ENCODE data around the gene NKAIN2. TPM values are rescaled to one million over a fixed set of nuclear protein-coding genes. Genes with fewer than 3 reads are reported as not detected.
"Not testable (repeated sequence)": the region's sequence is repeated elsewhere in the genome, so short reads cannot be mapped to it uniquely, and the experiment has no call there.

NKAIN2 gene
- total and polyA plus RNA-seq, 2 experiments from 2014 or later = 0.22 TPM; not detected in 1

DNA sequence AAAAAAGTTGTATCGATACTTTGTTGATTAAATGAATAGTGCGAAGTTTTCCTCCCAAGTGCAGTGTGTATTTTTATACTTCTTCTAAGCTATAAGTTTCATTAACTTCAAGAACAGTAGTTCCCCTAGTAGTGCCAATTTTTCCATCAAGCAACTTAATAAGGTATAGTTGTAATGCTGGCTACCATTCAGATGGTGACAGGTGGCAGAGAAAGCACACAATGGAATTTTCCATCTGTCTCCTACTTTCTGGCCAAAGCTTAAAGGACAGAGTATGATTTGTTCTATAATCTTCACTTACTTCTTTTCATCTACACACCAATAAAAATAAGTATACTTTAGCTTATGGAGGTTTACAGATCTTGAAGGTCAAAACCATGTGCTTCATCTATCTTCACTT is 431.1 kb downstream of the NKAIN2 start:
- no peaks in the 10 kb centered on the region for H3K36me3 ChIP-seq
- TF ChIP-seq, protein P1, sequence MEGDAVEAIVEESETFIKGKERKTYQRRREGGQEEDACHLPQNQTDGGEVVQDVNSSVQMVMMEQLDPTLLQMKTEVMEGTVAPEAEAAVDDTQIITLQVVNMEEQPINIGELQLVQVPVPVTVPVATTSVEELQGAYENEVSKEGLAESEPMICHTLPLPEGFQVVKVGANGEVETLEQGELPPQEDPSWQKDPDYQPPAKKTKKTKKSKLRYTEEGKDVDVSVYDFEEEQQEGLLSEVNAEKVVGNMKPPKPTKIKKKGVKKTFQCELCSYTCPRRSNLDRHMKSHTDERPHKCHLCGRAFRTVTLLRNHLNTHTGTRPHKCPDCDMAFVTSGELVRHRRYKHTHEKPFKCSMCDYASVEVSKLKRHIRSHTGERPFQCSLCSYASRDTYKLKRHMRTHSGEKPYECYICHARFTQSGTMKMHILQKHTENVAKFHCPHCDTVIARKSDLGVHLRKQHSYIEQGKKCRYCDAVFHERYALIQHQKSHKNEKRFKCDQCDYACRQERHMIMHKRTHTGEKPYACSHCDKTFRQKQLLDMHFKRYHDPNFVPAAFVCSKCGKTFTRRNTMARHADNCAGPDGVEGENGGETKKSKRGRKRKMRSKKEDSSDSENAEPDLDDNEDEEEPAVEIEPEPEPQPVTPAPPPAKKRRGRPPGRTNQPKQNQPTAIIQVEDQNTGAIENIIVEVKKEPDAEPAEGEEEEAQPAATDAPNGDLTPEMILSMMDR (IDR thresholded peaks at IDR 0.05; ENCODE audit: low read depth, low read length) = no peak
- no peaks in the 10 kb centered on the region for H3K27me3 ChIP-seq
- H3K4me1 ChIP-seq (ENCODE audit: low read depth) = no peaks in the 10 kb centered on the region
- no peak for DNase-seq (ENCODE audit: low read depth in 1 of 2, low spot score in 1 of 2)
- no peaks in the 10 kb centered on the region for H3K9me3 ChIP-seq (ENCODE audit: low read depth)
- H3K4me3 ChIP-seq = no peak overlapping the region
- H3K27ac ChIP-seq = no peak overlapping the region

DNA sequence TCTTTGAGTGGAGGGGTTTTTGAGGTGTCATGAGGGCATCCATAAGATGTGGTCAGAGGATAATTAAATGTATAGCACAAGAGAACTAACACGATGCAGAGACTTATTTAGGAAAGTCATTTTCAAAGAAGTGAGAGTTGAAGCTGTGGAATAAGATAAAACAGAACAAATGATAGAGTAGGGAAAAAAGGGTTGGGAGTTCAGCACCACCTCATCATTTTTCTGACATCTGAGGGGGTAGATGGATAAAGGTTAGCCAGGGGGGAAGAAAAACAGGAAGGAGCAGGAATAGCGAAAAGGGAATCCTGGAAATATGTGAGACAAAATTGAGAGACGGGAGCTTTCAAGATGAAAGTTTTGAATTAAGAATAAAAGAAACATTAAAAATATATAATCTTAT is 434.2 kb downstream of the NKAIN2 start:
- TF ChIP-seq, protein P1 (IDR thresholded peaks at IDR 0.05; ENCODE audit: low read depth, low read length) = no peak

DNA sequence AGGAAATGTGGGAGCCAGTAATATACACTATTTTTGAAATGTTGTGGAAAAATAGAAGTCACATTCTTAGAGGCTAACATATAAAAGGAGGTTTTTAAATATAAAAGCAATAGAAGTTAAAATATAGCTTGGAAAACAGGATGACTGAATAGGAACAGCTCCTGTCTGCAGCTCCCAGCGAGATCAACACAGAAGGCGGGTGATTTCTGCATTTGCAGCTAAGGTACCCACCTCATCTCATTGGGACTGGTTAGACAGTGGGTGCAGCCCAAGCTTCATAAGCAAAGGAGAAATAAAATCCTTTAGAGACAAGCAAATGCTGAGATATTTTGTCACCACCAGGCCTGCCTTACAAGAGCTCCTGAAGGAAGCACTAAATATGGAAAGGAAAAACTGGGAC is 434.7 kb downstream of the NKAIN2 start:
- H3K36me3 ChIP-seq; H3K27me3 ChIP-seq; H3K4me3 ChIP-seq; H3K27ac ChIP-seq; H3K9me3 ChIP-seq (ENCODE audit: low read depth); H3K4me1 ChIP-seq (ENCODE audit: low read depth); DNase-seq (ENCODE audit: low read depth in 1 of 2, low spot score in 1 of 2): not testable (repeated sequence)

More for the DNA sequence above, 434.2 kb downstream of the NKAIN2 start:
- Histone ChIP-seq H3K4me3 (no peak overlapping the region), H3K27me3 (no peaks in the 10 kb centered on the region), H3K27ac (no peak overlapping the region), H3K9me3 (ENCODE audit: low read depth) (no peaks in the 10 kb centered on the region), H3K4me1 (ENCODE audit: low read depth) (no peaks in the 10 kb centered on the region), H3K36me3 (no peaks in the 10 kb centered on the region)
- DNase-seq (ENCODE audit: low read depth in 1 of 2, low spot score in 1 of 2) = no peak

DNA sequence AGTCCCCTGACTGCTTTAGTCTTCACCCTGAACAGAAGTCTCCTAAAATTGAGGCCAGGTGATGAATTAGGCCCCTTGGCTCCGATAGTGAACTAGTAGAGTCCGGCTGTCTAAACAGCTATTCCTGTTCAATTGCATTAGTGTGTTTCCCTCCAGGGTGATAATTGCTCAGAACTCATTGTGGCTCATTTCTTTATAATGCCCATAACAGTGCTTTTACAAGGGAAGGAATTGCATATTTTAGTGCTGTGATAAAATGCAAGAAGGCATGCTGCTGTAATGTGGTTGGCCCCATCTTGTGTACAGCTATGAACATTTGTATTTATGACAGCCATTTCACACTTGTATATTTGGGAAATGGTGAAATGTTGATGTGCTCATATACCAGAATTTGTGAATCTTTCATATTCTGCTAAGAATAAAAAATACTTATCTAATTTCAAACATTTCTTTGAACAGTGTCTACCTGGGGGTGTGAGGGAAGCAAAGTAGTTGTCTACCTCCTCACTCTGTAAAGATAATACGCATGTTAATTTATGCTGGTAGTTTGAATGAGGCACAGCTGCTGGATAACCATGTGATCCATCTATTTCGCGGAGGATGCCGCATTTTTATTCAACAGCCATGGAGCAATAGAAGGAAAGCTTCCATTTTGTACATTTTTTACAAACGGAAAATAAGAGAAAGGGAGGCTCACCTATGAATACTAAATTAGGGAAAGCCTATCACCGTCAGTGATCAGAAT is 451.4 kb downstream of the NKAIN2 start:
- no peaks in the 10 kb centered on the region for H3K27me3 ChIP-seq
- H3K4me3 ChIP-seq = no peak overlapping the region
- H3K36me3 ChIP-seq = no peaks in the 10 kb centered on the region
- DNase-seq (ENCODE audit: low read depth in 1 of 2, low spot score in 1 of 2) = no peak
- no peaks in the 10 kb centered on the region for H3K9me3 ChIP-seq (ENCODE audit: low read depth)
- no peaks in the 10 kb centered on the region for H3K4me1 ChIP-seq (ENCODE audit: low read depth)
- no peak overlapping the region for H3K27ac ChIP-seq
- TF ChIP-seq, protein P1 (IDR thresholded peaks at IDR 0.05; ENCODE audit: low read depth, low read length) = no peak

DNA sequence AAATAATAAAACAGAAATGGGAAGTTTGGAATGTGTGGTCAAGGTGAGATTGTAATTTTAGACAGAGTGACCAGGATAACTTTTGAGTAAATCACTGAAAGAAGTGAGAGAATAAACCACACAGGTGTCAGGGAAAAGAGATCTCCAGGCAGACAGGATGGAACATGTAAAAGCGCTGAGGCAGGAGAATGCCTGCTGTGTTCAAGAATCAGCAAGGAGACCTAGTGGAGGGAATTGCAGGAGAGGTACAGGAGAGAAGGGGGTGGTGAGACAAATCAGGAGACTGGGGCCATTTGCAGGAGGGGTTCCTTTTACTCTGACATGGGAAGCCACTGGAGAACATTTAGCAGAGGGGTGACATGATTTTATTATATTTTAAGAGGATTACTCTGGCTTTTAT is 456.7 kb downstream of the NKAIN2 start:
- TF ChIP-seq, protein P1 (IDR thresholded peaks at IDR 0.05; ENCODE audit: low read depth, low read length) = no peak
- Histone ChIP-seq H3K27me3 (no peaks in the 10 kb centered on the region), H3K4me1 (ENCODE audit: low read depth) (no peaks in the 10 kb centered on the region), H3K9me3 (ENCODE audit: low read depth) (no peaks in the 10 kb centered on the region), H3K4me3 (no peak overlapping the region), H3K36me3 (no peaks in the 10 kb centered on the region), H3K27ac (no peak overlapping the region)
- DNase-seq (ENCODE audit: low read depth in 1 of 2, low spot score in 1 of 2) = no peak

DNA sequence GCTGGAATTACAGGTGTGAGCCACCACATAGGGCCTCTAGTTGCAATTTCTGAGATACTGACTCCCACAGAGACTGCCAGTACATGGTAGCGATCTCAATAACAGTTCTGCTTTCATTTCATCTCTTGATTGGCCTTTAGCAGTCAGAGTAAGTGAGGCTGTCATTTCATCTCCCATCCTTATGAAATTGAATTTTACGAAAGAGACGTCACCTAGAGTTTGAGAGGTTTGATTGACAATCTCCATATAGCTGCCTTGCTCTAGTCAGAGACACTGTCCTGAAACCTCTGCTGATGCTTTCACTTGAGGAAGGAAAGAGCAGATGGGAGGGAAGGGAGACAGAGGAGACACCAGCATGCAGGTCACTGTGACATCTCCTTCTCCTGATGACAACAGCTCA is 466.1 kb downstream of the NKAIN2 start:
- no peaks in the 10 kb centered on the region for H3K4me1 ChIP-seq (ENCODE audit: low read depth)
- H3K27ac ChIP-seq = no peak overlapping the region
- no peak for DNase-seq (ENCODE audit: low read depth in 1 of 2, low spot score in 1 of 2)
- H3K4me3 ChIP-seq = no peak overlapping the region
- TF ChIP-seq, protein P1 (IDR thresholded peaks at IDR 0.05; ENCODE audit: low read depth, low read length) = no peak
- no peaks in the 10 kb centered on the region for H3K36me3 ChIP-seq
- no peaks in the 10 kb centered on the region for H3K27me3 ChIP-seq
- H3K9me3 ChIP-seq (ENCODE audit: low read depth) = no peaks in the 10 kb centered on the region

Measured in cardiac muscle cell (in vitro differentiated cells and primary cell).